ENCODE data around the gene EPM2AIP1. TPM values are rescaled to one million over a fixed set of nuclear protein-coding genes. Genes with fewer than 3 reads are reported as not detected.
"Not testable (repeated sequence)": the region's sequence is repeated elsewhere in the genome, so short reads cannot be mapped to it uniquely, and the experiment has no call there.

The EPM2AIP1 gene
- total and polyA plus RNA-seq, 2 experiments from 2014 or later: 30.7 to 34.8 TPM

GRCh38 chr3:36957862-36958686 lies 34.9 kb downstream of the EPM2AIP1 start:
- peak overlapping the region; percentile 25 for H3K27ac ChIP-seq
- H3K4me3 ChIP-seq: no peak overlapping the region
- DNase-seq (ENCODE audit: low read depth in 1 of 2, low spot score in 1 of 2): peak in 1 of 2 donors; percentile 29
- no peaks in the 10 kb centered on the region for H3K27me3 ChIP-seq
- TF ChIP-seq, protein P1, sequence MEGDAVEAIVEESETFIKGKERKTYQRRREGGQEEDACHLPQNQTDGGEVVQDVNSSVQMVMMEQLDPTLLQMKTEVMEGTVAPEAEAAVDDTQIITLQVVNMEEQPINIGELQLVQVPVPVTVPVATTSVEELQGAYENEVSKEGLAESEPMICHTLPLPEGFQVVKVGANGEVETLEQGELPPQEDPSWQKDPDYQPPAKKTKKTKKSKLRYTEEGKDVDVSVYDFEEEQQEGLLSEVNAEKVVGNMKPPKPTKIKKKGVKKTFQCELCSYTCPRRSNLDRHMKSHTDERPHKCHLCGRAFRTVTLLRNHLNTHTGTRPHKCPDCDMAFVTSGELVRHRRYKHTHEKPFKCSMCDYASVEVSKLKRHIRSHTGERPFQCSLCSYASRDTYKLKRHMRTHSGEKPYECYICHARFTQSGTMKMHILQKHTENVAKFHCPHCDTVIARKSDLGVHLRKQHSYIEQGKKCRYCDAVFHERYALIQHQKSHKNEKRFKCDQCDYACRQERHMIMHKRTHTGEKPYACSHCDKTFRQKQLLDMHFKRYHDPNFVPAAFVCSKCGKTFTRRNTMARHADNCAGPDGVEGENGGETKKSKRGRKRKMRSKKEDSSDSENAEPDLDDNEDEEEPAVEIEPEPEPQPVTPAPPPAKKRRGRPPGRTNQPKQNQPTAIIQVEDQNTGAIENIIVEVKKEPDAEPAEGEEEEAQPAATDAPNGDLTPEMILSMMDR (IDR thresholded peaks at IDR 0.05; ENCODE audit: low read depth, low read length): no peak
- no peaks in the 10 kb centered on the region for H3K9me3 ChIP-seq (ENCODE audit: low read depth)
- peaks cover 22% of the 10 kb centered on the region for H3K4me1 ChIP-seq (ENCODE audit: low read depth)
- H3K36me3 ChIP-seq: no peaks in the 10 kb centered on the region

DNA sequence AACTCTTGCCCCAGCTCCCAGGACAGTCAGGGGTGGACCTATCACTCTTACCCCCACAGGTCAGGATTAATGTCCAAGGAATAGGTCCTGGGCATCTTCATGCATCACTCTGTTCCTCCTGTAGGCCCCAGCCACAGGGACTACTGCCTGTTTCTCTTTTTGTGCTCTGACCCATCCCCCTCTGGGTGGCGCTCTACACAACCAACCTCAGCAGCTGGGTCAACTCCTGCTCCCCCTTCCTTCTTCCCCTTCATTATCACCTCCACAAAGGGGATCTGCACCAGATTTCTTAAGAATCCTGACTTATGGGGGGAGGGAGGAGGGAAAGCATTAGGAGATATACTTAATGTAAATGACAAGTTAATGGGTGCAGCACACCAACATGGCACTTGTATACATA lies 35.9 kb downstream of the EPM2AIP1 start:
- TF ChIP-seq, protein P1 (IDR thresholded peaks at IDR 0.05; ENCODE audit: low read depth, low read length): peak; percentile 8
- Histone ChIP-seq H3K36me3 (no peaks in the 10 kb centered on the region), H3K9me3 (ENCODE audit: low read depth) (no peaks in the 10 kb centered on the region), H3K27ac (no peak overlapping the region), H3K27me3 (no peaks in the 10 kb centered on the region), H3K4me1 (ENCODE audit: low read depth) (peaks cover 22% of the 10 kb centered on the region), H3K4me3 (no peak overlapping the region)
- DNase-seq (ENCODE audit: low read depth in 1 of 2, low spot score in 1 of 2): no peak

GRCh38 chr3:36956155-36956554 lies 36.8 kb downstream of the EPM2AIP1 start:
- TF ChIP-seq, protein P1 (IDR thresholded peaks at IDR 0.05; ENCODE audit: low read depth, low read length): no peak
- Histone ChIP-seq H3K9me3 (ENCODE audit: low read depth) (no peaks in the 10 kb centered on the region), H3K4me1 (ENCODE audit: low read depth) (peaks cover 22% of the 10 kb centered on the region), H3K27ac (no peak overlapping the region), H3K27me3 (no peaks in the 10 kb centered on the region), H3K36me3 (no peaks in the 10 kb centered on the region), H3K4me3 (no peak overlapping the region)
- DNase-seq (ENCODE audit: low read depth in 1 of 2, low spot score in 1 of 2): no peak

DNA sequence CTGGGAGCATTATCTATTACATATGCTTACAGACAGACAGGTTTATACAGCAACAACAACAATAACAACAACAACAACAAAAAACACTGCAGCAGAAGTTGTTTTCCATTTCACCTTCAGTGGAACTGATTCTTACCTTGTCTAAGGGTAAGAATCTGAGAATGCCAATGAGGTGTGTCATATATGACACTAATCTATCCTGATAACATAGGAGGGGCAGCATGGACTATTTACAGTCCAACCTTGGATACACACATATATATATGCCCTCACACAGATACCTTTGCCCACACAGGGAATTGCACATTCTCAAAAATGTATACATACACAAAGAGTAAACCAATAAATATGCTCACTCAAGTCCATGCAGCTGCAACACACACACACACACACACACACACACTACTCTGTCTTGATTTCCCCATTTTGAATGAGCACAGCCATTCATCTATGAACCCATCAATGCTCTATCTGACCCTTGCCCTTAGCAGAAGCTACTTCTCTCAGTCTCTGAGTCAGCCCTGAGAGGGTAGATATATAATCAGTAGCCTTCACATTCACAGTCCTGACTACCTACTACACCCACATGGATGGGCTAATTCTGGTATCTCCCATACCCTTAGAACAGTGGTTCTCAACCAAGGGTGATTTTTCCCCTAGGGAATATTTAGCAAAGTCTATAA lies 38.3 kb downstream of the EPM2AIP1 start:
- Histone ChIP-seq H3K9me3 (ENCODE audit: low read depth) (no peaks in the 10 kb centered on the region), H3K27me3 (no peaks in the 10 kb centered on the region), H3K4me1 (ENCODE audit: low read depth) (peaks cover 20% of the 10 kb centered on the region), H3K27ac (no peak overlapping the region), H3K4me3 (no peak overlapping the region), H3K36me3 (no peaks in the 10 kb centered on the region)
- TF ChIP-seq, protein P1 (IDR thresholded peaks at IDR 0.05; ENCODE audit: low read depth, low read length): no peak
- DNase-seq (ENCODE audit: low read depth in 1 of 2, low spot score in 1 of 2): no peak

DNA sequence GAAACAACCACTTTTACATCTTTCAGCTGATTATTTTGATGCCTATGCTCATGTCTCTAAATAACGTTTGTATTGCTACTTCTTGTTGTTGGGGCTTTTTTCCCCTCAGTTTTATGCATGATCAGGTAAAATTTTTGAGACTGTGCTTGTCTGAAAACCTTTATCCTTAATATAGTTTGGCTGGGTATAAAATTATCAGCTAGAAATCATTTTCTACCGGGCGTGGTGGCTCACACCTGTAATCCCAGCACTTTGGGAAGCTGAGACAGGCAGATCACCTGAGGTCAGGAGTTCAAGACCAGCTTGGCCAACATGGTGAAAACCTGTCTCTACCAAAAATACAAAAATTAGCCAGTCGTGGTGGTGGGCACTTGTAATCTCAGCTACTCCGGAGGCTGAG lies 45.1 kb downstream of the EPM2AIP1 start:
- not testable (repeated sequence) for H3K36me3 ChIP-seq; H3K4me1 ChIP-seq (ENCODE audit: low read depth); DNase-seq (ENCODE audit: low read depth in 1 of 2, low spot score in 1 of 2); H3K9me3 ChIP-seq (ENCODE audit: low read depth); H3K27ac ChIP-seq; H3K4me3 ChIP-seq
- peaks cover 15% of the 10 kb centered on the region for H3K27me3 ChIP-seq
